ENCODE measurements around the gene RNPC3. TPM values are rescaled to one million over a fixed set of nuclear protein-coding genes. Genes with fewer than 3 reads are reported as not detected.

The RNPC3 gene
- total and polyA plus RNA-seq, 2 of the 8 experiments (the other 6 are each of a cell fraction or from before 2014, with no cell fraction given) = 10.9 to 12.8 TPM

DNA sequence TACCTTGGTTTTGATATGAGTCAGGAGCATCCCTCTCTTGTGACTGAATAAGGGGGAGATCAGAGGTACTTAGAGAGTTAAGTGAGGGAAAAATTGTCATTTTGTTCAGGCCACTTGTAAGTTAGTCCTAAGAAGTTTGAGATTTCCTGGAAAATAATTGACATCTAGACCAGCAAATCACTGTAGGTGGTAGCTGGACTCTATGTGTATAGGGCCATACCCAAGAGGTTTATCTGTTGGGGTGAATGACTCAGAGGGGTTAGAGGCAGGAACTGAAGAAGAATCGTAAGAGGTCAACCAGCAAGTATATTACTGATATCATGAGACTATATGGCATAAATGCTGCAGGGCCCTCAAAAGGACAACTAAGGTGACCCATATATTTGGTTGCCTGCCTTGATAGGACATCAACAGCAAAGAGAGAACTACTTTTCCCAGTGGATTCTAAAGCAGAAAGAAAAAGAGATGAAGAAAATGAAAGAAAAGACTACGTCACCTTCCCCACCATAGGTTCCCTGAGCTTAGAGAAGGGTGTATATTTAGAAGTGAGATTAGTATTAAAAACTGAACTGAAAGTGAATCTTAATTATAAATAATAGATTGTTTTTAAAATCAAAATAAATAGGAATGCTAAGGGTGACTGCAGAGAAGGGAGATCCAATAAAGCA, 8.0 kb upstream of the RNPC3 start:
- no peak overlapping the region for H4K91ac ChIP-seq (replicated peaks; ENCODE audit: insufficient read length, low read length)
- H3K56ac ChIP-seq (replicated peaks; ENCODE audit: insufficient read length, low read depth, low read length) = no peak overlapping the region
- no peak overlapping the region for H2BK15ac ChIP-seq (ENCODE audit: low read length)
- H2AFZ ChIP-seq (ENCODE audit: low read length) = no peak overlapping the region
- H3K27ac ChIP-seq (ENCODE audit: low read depth, low read length) = no peak overlapping the region
- 88% methylated on average over 2 of the region's 2 CpGs; no CpG with 5 or more reads in 1 of the 2 experiments for WGBS, 2 experiments (ENCODE audit: extremely low coverage in 1 of 2, insufficient coverage in 1 of 2, insufficient read length in 1 of 2, insufficient replicate concordance in 2 of 2, low coverage in 1 of 2, low lambda C conversion rate in 2 of 2, missing lambda C conversion rate in 1 of 2)
- H2BK5ac ChIP-seq (ENCODE audit: low read depth, low read length) = no peak overlapping the region
- no peak overlapping the region for H3K23ac ChIP-seq (ENCODE audit: insufficient read length)
- no peaks in the 10 kb centered on the region for H3K27me3 ChIP-seq (replicated peaks in 1 of 4; ENCODE audit: control insufficient read depth in 3 of 4, extremely low read depth in 1 of 4, insufficient read depth in 3 of 4, low read length in 3 of 4)
- H4K5ac ChIP-seq (ENCODE audit: insufficient read length, low read depth, low read length) = no peak overlapping the region
- no peaks in the 10 kb centered on the region for H3K79me2 ChIP-seq (ENCODE audit: control insufficient read depth in 1 of 2, insufficient read depth in 2 of 2, low read length in 2 of 2)
- H3K9me3 ChIP-seq (ENCODE audit: insufficient read depth in 2 of 2, low read depth in 1 of 2, low read length in 1 of 2) = no peaks in the 10 kb centered on the region
- no peak overlapping the region for H2BK120ac ChIP-seq (replicated peaks; ENCODE audit: low read depth, low read length)
- H3K4me1 ChIP-seq (replicated peaks in 1 of 4; ENCODE audit: control insufficient read depth in 3 of 4, insufficient read depth in 4 of 4, low read length in 3 of 4) = no peaks in the 10 kb centered on the region
- ChIA-PET POLR2A (ENCODE audit: partially characterized antibody) (no interaction called here), CTCF (ENCODE audit: partially characterized antibody) (interaction anchor here (4.0 kb wide), 1 partner anchor 7 kb away, joined by 26 read pairs; the partner anchor contains the start of gene RNPC3)
- H3K4me3 ChIP-seq (ENCODE audit: extremely low read depth in 1 of 4, insufficient read depth in 2 of 4, low read depth in 3 of 4, low read length in 4 of 4) = no peak overlapping the region
- no peak overlapping the region for H3K4me2 ChIP-seq (ENCODE audit: insufficient read depth in 1 of 2, low read depth in 2 of 2, low read length in 2 of 2)
- no peak overlapping the region for H2BK20ac ChIP-seq (ENCODE audit: low read length)
- H3K36me3 ChIP-seq (ENCODE audit: control insufficient read depth in 2 of 4, insufficient read depth in 4 of 4, low read length in 3 of 4) = no peaks in the 10 kb centered on the region
- no peaks in the 10 kb centered on the region for H3K79me1 ChIP-seq (ENCODE audit: low read depth, low read length)
- H2BK12ac ChIP-seq (ENCODE audit: low read depth, low read length) = no peak overlapping the region
- DNase-seq (ENCODE audit: low read depth in 1 of 2, low spot score in 2 of 2) = no peak
- H2AK5ac ChIP-seq (ENCODE audit: low read depth, low read length) = no peak overlapping the region
- no peak overlapping the region for H3K18ac ChIP-seq (ENCODE audit: extremely low read depth, low read length)
- no peak overlapping the region for H3K9ac ChIP-seq (replicated peaks in 1 of 4; ENCODE audit: extremely low read depth in 1 of 4, low read depth in 3 of 4, low read length in 3 of 4)
- H3K23me2 ChIP-seq (ENCODE audit: low read depth, low read length) = no peaks in the 10 kb centered on the region
- H3K4ac ChIP-seq (replicated peaks; ENCODE audit: insufficient read length, low read depth, low read length) = no peak overlapping the region
- no peak overlapping the region for H3K14ac ChIP-seq (ENCODE audit: insufficient read length)
- FAIRE-seq = no peak
- peaks cover 0 to 2% of the 10 kb centered on the region in 2 experiments for H4K20me1 ChIP-seq (replicated peaks in 1 of 2; ENCODE audit: control insufficient read depth in 1 of 2, insufficient read depth in 2 of 2, low read length in 2 of 2)
- H4K8ac ChIP-seq (ENCODE audit: extremely low read depth, insufficient read depth, low read length) = no peak overlapping the region
- TF ChIP-seq KDM4A (IDR thresholded peaks at IDR 0.05; ENCODE audit: low read depth, low read length, severe bottlenecking) (no peak), SIRT6 (IDR thresholded peaks at IDR 0.05; ENCODE audit: low read length) (no peak), RNF2 (IDR thresholded peaks at IDR 0.05; ENCODE audit: borderline replicate concordance, low read depth, low read length, missing control alignments, poor library complexity, severe bottlenecking) (no peak), TAF7 (optimal IDR thresholded peaks at IDR 0.05; ENCODE audit: borderline replicate concordance, low read depth, low read length) (no peak), CHD2 (IDR thresholded peaks at IDR 0.05; ENCODE audit: low read length) (no peak), POLR2A (IDR thresholded peaks at IDR 0.05; ENCODE audit: control extremely low read depth in 1 of 2, low read depth in 2 of 2, low read length in 2 of 2) (no peak), CHD1 (IDR thresholded peaks at IDR 0.05; ENCODE audit: low read depth, low read length) (no peak)
- TF ChIP-seq, protein P1, sequence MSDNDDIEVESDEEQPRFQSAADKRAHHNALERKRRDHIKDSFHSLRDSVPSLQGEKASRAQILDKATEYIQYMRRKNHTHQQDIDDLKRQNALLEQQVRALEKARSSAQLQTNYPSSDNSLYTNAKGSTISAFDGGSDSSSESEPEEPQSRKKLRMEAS (IDR thresholded peaks at IDR 0.05) = no peak

Data from H1 (cell line).